ENCODE data around the gene CDKN2B. TPM values are rescaled to one million over a fixed set of nuclear protein-coding genes. Genes with fewer than 3 reads are reported as not detected.

CDKN2B gene
- total and polyA plus RNA-seq, 2 donors (not counting 3 experiments of a cell fraction or from before 2014, with no cell fraction given) = 1.6 to 2.1 TPM

DNA sequence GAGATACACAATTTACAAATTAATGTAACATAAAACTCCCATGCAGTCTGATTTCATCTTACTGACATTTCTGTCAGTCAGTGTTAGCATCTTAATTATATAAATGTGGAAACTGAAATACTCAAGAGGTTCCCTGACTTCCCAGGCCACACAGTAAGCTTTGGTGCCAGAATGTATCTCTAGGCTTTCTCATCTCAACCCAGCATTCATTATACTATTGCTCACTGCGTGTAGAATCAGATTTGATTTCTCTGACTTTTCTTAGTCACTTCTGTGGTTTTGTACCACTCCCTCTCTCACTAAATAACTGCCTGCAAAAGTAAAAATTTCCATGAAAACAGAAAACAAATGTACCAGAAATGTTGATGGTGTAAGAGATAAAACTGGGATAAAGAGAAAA is 31.7 kb upstream of the CDKN2B start:
- Histone ChIP-seq H3K36me3 (ENCODE audit: control insufficient read depth in 2 of 2, extremely low read depth in 1 of 2, insufficient read depth in 2 of 2, low read length in 2 of 2) (no peaks in the 10 kb centered on the region), H3K27me3 (ENCODE audit: control insufficient read depth in 2 of 2, insufficient read depth in 2 of 2, low read length in 2 of 2) (no peaks in the 10 kb centered on the region), H3K9ac (replicated peaks; ENCODE audit: extremely low read depth, insufficient read depth, low read length) (no peak overlapping the region), H3K4me3 (replicated peaks in 1 of 3; ENCODE audit: insufficient read depth in 1 of 3, low read depth in 1 of 3, low read length in 3 of 3) (no peak overlapping the region), H3K9me3 (replicated peaks; ENCODE audit: control insufficient read depth, insufficient read depth, low read length) (no peaks in the 10 kb centered on the region), H3K4me1 (ENCODE audit: control insufficient read depth, extremely low read depth, insufficient read depth, low read length) (peaks cover 21% of the 10 kb centered on the region), H3K79me2 (ENCODE audit: control insufficient read depth, insufficient read depth, low read length) (no peaks in the 10 kb centered on the region), H3K27ac (ENCODE audit: insufficient read depth, low read depth, low read length) (no peak overlapping the region), H3K9me1 (replicated peaks; ENCODE audit: control insufficient read depth, extremely low read depth, insufficient read depth, low read length) (no peaks in the 10 kb centered on the region), H2AFZ (ENCODE audit: low read depth, low read length) (no peak overlapping the region), H3K4me2 (ENCODE audit: insufficient read depth, low read length) (no peak overlapping the region), H4K20me1 (replicated peaks; ENCODE audit: control insufficient read depth, extremely low read depth, insufficient read depth, low read length) (no peaks in the 10 kb centered on the region)
- peak; percentile 20 for TF ChIP-seq GATA2 (IDR thresholded peaks at IDR 0.05; ENCODE audit: insufficient read depth, insufficient read length, low read depth, low read length)
- TF ChIP-seq, protein P1, sequence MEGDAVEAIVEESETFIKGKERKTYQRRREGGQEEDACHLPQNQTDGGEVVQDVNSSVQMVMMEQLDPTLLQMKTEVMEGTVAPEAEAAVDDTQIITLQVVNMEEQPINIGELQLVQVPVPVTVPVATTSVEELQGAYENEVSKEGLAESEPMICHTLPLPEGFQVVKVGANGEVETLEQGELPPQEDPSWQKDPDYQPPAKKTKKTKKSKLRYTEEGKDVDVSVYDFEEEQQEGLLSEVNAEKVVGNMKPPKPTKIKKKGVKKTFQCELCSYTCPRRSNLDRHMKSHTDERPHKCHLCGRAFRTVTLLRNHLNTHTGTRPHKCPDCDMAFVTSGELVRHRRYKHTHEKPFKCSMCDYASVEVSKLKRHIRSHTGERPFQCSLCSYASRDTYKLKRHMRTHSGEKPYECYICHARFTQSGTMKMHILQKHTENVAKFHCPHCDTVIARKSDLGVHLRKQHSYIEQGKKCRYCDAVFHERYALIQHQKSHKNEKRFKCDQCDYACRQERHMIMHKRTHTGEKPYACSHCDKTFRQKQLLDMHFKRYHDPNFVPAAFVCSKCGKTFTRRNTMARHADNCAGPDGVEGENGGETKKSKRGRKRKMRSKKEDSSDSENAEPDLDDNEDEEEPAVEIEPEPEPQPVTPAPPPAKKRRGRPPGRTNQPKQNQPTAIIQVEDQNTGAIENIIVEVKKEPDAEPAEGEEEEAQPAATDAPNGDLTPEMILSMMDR (IDR thresholded peaks at IDR 0.05; ENCODE audit: extremely low read depth in 1 of 2, insufficient read depth in 1 of 2, low read depth in 1 of 2, low read length in 2 of 2) = no peak
- no peak for DNase-seq (ENCODE audit: low read depth, low spot score)
- no peak for FAIRE-seq
- CTCF ChIA-PET = interaction anchor here (1.2 to 7.1 kb wide), 7 partner anchors 11 to 228 kb away, joined by 4 to 53 read pairs (median 7); partner anchors contain the start of genes CDKN2A, CDKN2B and CDKN2B-AS1
- BruUV-seq (replicated peaks) = no TSS peak
- dilution Hi-C loops (cut with MboI; ENCODE audit: extremely low pct_ligation_motif_present, low sequenced_read_pairs) (no loop called here), intact Hi-C loops (cut with micrococcal nuclease) (no loop called here)
- POLR2A ChIA-PET = no interaction called here

- POLR2A ChIA-PET = no interaction called here
- intact Hi-C loops (cut with micrococcal nuclease) = loop anchor here (2.0 to 5.0 kb wide), 4 partner anchors 74 to 413 kb away; no protein-coding TSS in a partner anchor
- CTCF ChIA-PET = interaction anchor here (0.9 to 7.1 kb wide), 9 partner anchors 9 to 226 kb away, joined by 3 to 77 read pairs (median 7); partner anchors contain the start of genes CDKN2A, CDKN2B and CDKN2B-AS1
These were observed 30.2 kb upstream of the CDKN2B start for GRCh38 chr9:22039258-22039657.

More at GRCh38 chr9:22039258-22039657, 30.2 kb upstream of the CDKN2B start:
- no peaks in the 10 kb centered on the region for H3K9me3 ChIP-seq (replicated peaks; ENCODE audit: control insufficient read depth, insufficient read depth, low read length)
- no peaks in the 10 kb centered on the region for H3K9me1 ChIP-seq (replicated peaks; ENCODE audit: control insufficient read depth, extremely low read depth, insufficient read depth, low read length)
- no peaks in the 10 kb centered on the region for H4K20me1 ChIP-seq (replicated peaks; ENCODE audit: control insufficient read depth, extremely low read depth, insufficient read depth, low read length)
- peaks cover 6% of the 10 kb centered on the region for H3K4me1 ChIP-seq (ENCODE audit: control insufficient read depth, extremely low read depth, insufficient read depth, low read length)
- no peak overlapping the region for H2AFZ ChIP-seq (ENCODE audit: low read depth, low read length)
- FAIRE-seq (no peak), DNase-seq (ENCODE audit: low read depth, low spot score) (no peak)
- dilution Hi-C loops (cut with MboI; ENCODE audit: extremely low pct_ligation_motif_present, low sequenced_read_pairs) = no loop called here
- H3K9ac ChIP-seq (replicated peaks; ENCODE audit: extremely low read depth, insufficient read depth, low read length) = no peak overlapping the region
- no peaks in the 10 kb centered on the region for H3K79me2 ChIP-seq (ENCODE audit: control insufficient read depth, insufficient read depth, low read length)
- TF ChIP-seq JUN (IDR thresholded peaks at IDR 0.05; ENCODE audit: borderline replicate concordance, insufficient read depth, insufficient read length, low read depth) = no peak
- TF ChIP-seq FOS (IDR thresholded peaks at IDR 0.05; ENCODE audit: borderline replicate concordance, insufficient read depth, low read length) = no peak
- TF ChIP-seq, protein P1 (IDR thresholded peaks at IDR 0.05; ENCODE audit: extremely low read depth in 1 of 2, insufficient read depth in 1 of 2, low read depth in 1 of 2, low read length in 2 of 2) = no peak
- no peak for TF ChIP-seq POLR2AphosphoS5 (IDR thresholded peaks at IDR 0.05; ENCODE audit: insufficient read depth, low read depth, low read length)
- TF ChIP-seq POLR2A (IDR thresholded peaks at IDR 0.05; ENCODE audit: low read depth, low read length) = no peak
- TF ChIP-seq GATA2 (IDR thresholded peaks at IDR 0.05; ENCODE audit: insufficient read depth, insufficient read length, low read depth, low read length) = no peak
- TF ChIP-seq MAX (IDR thresholded peaks at IDR 0.05; ENCODE audit: insufficient read depth, insufficient read length) = no peak
- TF ChIP-seq EZH2 (IDR thresholded peaks at IDR 0.05; ENCODE audit: borderline replicate concordance, low read depth, low read length, severe bottlenecking) = no peak
- no peak for TF ChIP-seq MYC (IDR thresholded peaks at IDR 0.05; ENCODE audit: low read depth, low read length)
- BruUV-seq (replicated peaks) = no TSS peak
- H3K4me3 ChIP-seq (replicated peaks in 1 of 3; ENCODE audit: insufficient read depth in 1 of 3, low read depth in 1 of 3, low read length in 3 of 3) = no peak overlapping the region
- no peak overlapping the region for H3K4me2 ChIP-seq (ENCODE audit: insufficient read depth, low read length)
- H3K27me3 ChIP-seq (ENCODE audit: control insufficient read depth in 2 of 2, insufficient read depth in 2 of 2, low read length in 2 of 2) = no peaks in the 10 kb centered on the region
- no peaks in the 10 kb centered on the region for H3K36me3 ChIP-seq (ENCODE audit: control insufficient read depth in 2 of 2, extremely low read depth in 1 of 2, insufficient read depth in 2 of 2, low read length in 2 of 2)
- H3K27ac ChIP-seq (ENCODE audit: insufficient read depth, low read depth, low read length) = no peak overlapping the region

Measured in endothelial cell of umbilical vein (primary cell).